ENCODE data around the gene MRPL41. TPM values are rescaled to one million over a fixed set of nuclear protein-coding genes. Genes with fewer than 3 reads are reported as not detected.
"Not testable (repeated sequence)": the region's sequence is repeated elsewhere in the genome, so short reads cannot be mapped to it uniquely, and the experiment has no call there.

Gene MRPL41
- total and polyA plus RNA-seq, 4 donors = 25.8 to 86.6 (median 41.7) TPM

GRCh38 chr9:137544176-137544760 is 7.4 kb upstream of the MRPL41 start:
- intact Hi-C loops (cut with DNase I) = no loop called here
- no peak overlapping the region for H3K4me3 ChIP-seq (ENCODE audit: low read length in 2 of 2)
- no peaks in the 10 kb centered on the region for H3K36me3 ChIP-seq (ENCODE audit: control insufficient read depth in 1 of 2, insufficient read depth in 2 of 2, low read length in 1 of 2)
- ATAC-seq (ENCODE audit: low FRiP score) = no peak
- WGBS, 2 donors = 90 to 96% methylated on average over 12 of the region's 12 CpGs
- H3K9me3 ChIP-seq (ENCODE audit: control insufficient read depth, low read length) = no peaks in the 10 kb centered on the region
- H3K27me3 ChIP-seq (ENCODE audit: control insufficient read depth in 1 of 2, insufficient read depth in 2 of 2, low read length in 1 of 2) = no peaks in the 10 kb centered on the region
- H3K27ac ChIP-seq (ENCODE audit: low read depth in 1 of 2, low read length in 2 of 2) = no peak overlapping the region
- H3K4me1 ChIP-seq (ENCODE audit: control insufficient read depth in 1 of 2, insufficient read depth in 2 of 2, low read length in 2 of 2) = no peaks in the 10 kb centered on the region
- no peak for DNase-seq

GRCh38 chr9:137545123-137545522 is 6.6 kb upstream of the MRPL41 start:
- Histone ChIP-seq H3K36me3 (ENCODE audit: control insufficient read depth in 1 of 2, insufficient read depth in 2 of 2, low read length in 1 of 2) (no peaks in the 10 kb centered on the region), H3K4me3 (ENCODE audit: low read length in 2 of 2) (no peak overlapping the region), H3K27ac (ENCODE audit: low read depth in 1 of 2, low read length in 2 of 2) (no peak overlapping the region), H3K9me3 (ENCODE audit: control insufficient read depth, low read length) (no peaks in the 10 kb centered on the region), H3K4me1 (ENCODE audit: control insufficient read depth in 1 of 2, insufficient read depth in 2 of 2, low read length in 2 of 2) (no peaks in the 10 kb centered on the region), H3K27me3 (ENCODE audit: control insufficient read depth in 1 of 2, insufficient read depth in 2 of 2, low read length in 1 of 2) (no peaks in the 10 kb centered on the region)
- DNase-seq (peak in 1 of 2 donors; percentile 74), ATAC-seq (ENCODE audit: low FRiP score) (no peak)
- intact Hi-C loops (cut with DNase I) = no loop called here
- 14 to 20% methylated on average over 10 of the region's 10 CpGs for WGBS, 2 donors

GRCh38 chr9:137547687-137548543 is 3.8 kb upstream of the MRPL41 start:
- H3K4me3 ChIP-seq (ENCODE audit: low read length in 2 of 2) = no peak overlapping the region
- DNase-seq (peak in 1 of 2 donors; percentile 63), ATAC-seq (ENCODE audit: low FRiP score) (no peak)
- H3K27ac ChIP-seq (ENCODE audit: low read depth in 1 of 2, low read length in 2 of 2) = no peak overlapping the region
- intact Hi-C loops (cut with DNase I) = no loop called here
- WGBS, 2 donors = 39 to 42% methylated on average over 23 of the region's 23 CpGs
- H3K27me3 ChIP-seq (ENCODE audit: control insufficient read depth in 1 of 2, insufficient read depth in 2 of 2, low read length in 1 of 2) = no peaks in the 10 kb centered on the region
- no peaks in the 10 kb centered on the region for H3K4me1 ChIP-seq (ENCODE audit: control insufficient read depth in 1 of 2, insufficient read depth in 2 of 2, low read length in 2 of 2)
- H3K36me3 ChIP-seq (ENCODE audit: control insufficient read depth in 1 of 2, insufficient read depth in 2 of 2, low read length in 1 of 2) = no peaks in the 10 kb centered on the region
- no peaks in the 10 kb centered on the region for H3K9me3 ChIP-seq (ENCODE audit: control insufficient read depth, low read length)

GRCh38 chr9:137550231-137550621 is 1.5 kb upstream of the MRPL41 start, which contains the start of gene PNPLA7:
Gene PNPLA7 (minus strand): TSS chr9:137550402. CDS start chr9:137550197, 205 bp downstream.
- 3 to 5% methylated on average over 12 to 13 of the region's 13 CpGs for WGBS, 2 donors

GRCh38 chr9:137550958-137551263 is 768 bp upstream of the MRPL41 start:
- not testable (repeated sequence) for H3K27me3 ChIP-seq (ENCODE audit: control insufficient read depth in 1 of 2, insufficient read depth in 2 of 2, low read length in 1 of 2); H3K9me3 ChIP-seq (ENCODE audit: control insufficient read depth, low read length); H3K36me3 ChIP-seq (ENCODE audit: control insufficient read depth in 1 of 2, insufficient read depth in 2 of 2, low read length in 1 of 2); H3K4me1 ChIP-seq (ENCODE audit: control insufficient read depth in 1 of 2, insufficient read depth in 2 of 2, low read length in 2 of 2); DNase-seq; ATAC-seq (ENCODE audit: low FRiP score)
- Histone ChIP-seq H3K4me3 (ENCODE audit: low read length in 2 of 2) (peak overlapping the region; percentile 59 to 79), H3K27ac (ENCODE audit: low read depth in 1 of 2, low read length in 2 of 2) (peak overlapping the region in 1 of 2 donors; percentile 34)
- intact Hi-C loops (cut with DNase I) = loop anchor here in 1 of 2 donors (10.0 kb wide), 1 partner anchor 54 kb away; the partner anchor contains the start of gene ARRDC1
- 0 to 1% methylated on average over 12 to 17 of the region's 17 CpGs for WGBS, 2 donors

More at GRCh38 chr9:137550231-137550621, 1.5 kb upstream of the MRPL41 start, which contains the start of gene PNPLA7:
- intact Hi-C loops (cut with DNase I) = loop anchor here in 1 of 2 donors (10.0 kb wide), 1 partner anchor 55 kb away; the partner anchor contains the start of gene ARRDC1
- Histone ChIP-seq H3K27me3 (ENCODE audit: control insufficient read depth in 1 of 2, insufficient read depth in 2 of 2, low read length in 1 of 2) (no peaks in the 10 kb centered on the region), H3K27ac (ENCODE audit: low read depth in 1 of 2, low read length in 2 of 2) (peak within 1 kb of the TSS; percentile 1 to 65), H3K4me1 (ENCODE audit: control insufficient read depth in 1 of 2, insufficient read depth in 2 of 2, low read length in 2 of 2) (no peaks in the 10 kb centered on the region), H3K36me3 (ENCODE audit: control insufficient read depth in 1 of 2, insufficient read depth in 2 of 2, low read length in 1 of 2) (peaks cover 0 to 2% of the 10 kb centered on the region in 2 donors), H3K9me3 (ENCODE audit: control insufficient read depth, low read length) (no peaks in the 10 kb centered on the region), H3K4me3 (ENCODE audit: low read length in 2 of 2) (peak within 1 kb of the TSS; percentile 59 to 79)
- ATAC-seq (ENCODE audit: low FRiP score) (peak; percentile 78), DNase-seq (peak; percentile 92 to 93)

GRCh38 chr9:137552022-137552768 is 516 bp downstream of the MRPL41 start:
- H3K27ac ChIP-seq (ENCODE audit: low read depth in 1 of 2, low read length in 2 of 2) = peak overlapping the region; percentile 6 to 35
- intact Hi-C loops (cut with DNase I) = loop anchor here in 1 of 2 donors (10.0 kb wide), 1 partner anchor 53 kb away; the partner anchor contains the start of gene ARRDC1
- WGBS, 2 donors = 9 to 13% methylated on average over 36 to 58 of the region's 58 CpGs
- no peaks in the 10 kb centered on the region for H3K4me1 ChIP-seq (ENCODE audit: control insufficient read depth in 1 of 2, insufficient read depth in 2 of 2, low read length in 2 of 2)
- H3K36me3 ChIP-seq (ENCODE audit: control insufficient read depth in 1 of 2, insufficient read depth in 2 of 2, low read length in 1 of 2) = peaks cover 0 to 8% of the 10 kb centered on the region in 2 donors
- ATAC-seq (ENCODE audit: low FRiP score) (peak; percentile 36), DNase-seq (no peak)
- peak overlapping the region; percentile 59 to 76 for H3K4me3 ChIP-seq (ENCODE audit: low read length in 2 of 2)
- H3K9me3 ChIP-seq (ENCODE audit: control insufficient read depth, low read length) = no peaks in the 10 kb centered on the region
- no peaks in the 10 kb centered on the region for H3K27me3 ChIP-seq (ENCODE audit: control insufficient read depth in 1 of 2, insufficient read depth in 2 of 2, low read length in 1 of 2)

GRCh38 chr9:137553654-137554053 is 2.0 kb downstream of the MRPL41 start:
- H3K27ac ChIP-seq (ENCODE audit: low read depth in 1 of 2, low read length in 2 of 2); H3K4me3 ChIP-seq (ENCODE audit: low read length in 2 of 2); H3K27me3 ChIP-seq (ENCODE audit: control insufficient read depth in 1 of 2, insufficient read depth in 2 of 2, low read length in 1 of 2); H3K4me1 ChIP-seq (ENCODE audit: control insufficient read depth in 1 of 2, insufficient read depth in 2 of 2, low read length in 2 of 2); H3K36me3 ChIP-seq (ENCODE audit: control insufficient read depth in 1 of 2, insufficient read depth in 2 of 2, low read length in 1 of 2); H3K9me3 ChIP-seq (ENCODE audit: control insufficient read depth, low read length); DNase-seq; ATAC-seq (ENCODE audit: low FRiP score): not testable (repeated sequence)
- WGBS, 2 donors = 85 to 87% methylated on average over 10 of the region's 10 CpGs
- intact Hi-C loops (cut with DNase I) = loop anchor here in 1 of 2 donors (10.0 kb wide), 1 partner anchor 51 kb away; the partner anchor contains the start of gene ARRDC1

GRCh38 chr9:137554349-137554748 is 2.7 kb downstream of the MRPL41 start:
- Histone ChIP-seq H3K27ac (ENCODE audit: low read depth in 1 of 2, low read length in 2 of 2) (no peak overlapping the region), H3K36me3 (ENCODE audit: control insufficient read depth in 1 of 2, insufficient read depth in 2 of 2, low read length in 1 of 2) (peaks cover 0 to 8% of the 10 kb centered on the region in 2 donors), H3K27me3 (ENCODE audit: control insufficient read depth in 1 of 2, insufficient read depth in 2 of 2, low read length in 1 of 2) (no peaks in the 10 kb centered on the region), H3K9me3 (ENCODE audit: control insufficient read depth, low read length) (no peaks in the 10 kb centered on the region), H3K4me3 (ENCODE audit: low read length in 2 of 2) (no peak overlapping the region), H3K4me1 (ENCODE audit: control insufficient read depth in 1 of 2, insufficient read depth in 2 of 2, low read length in 2 of 2) (no peaks in the 10 kb centered on the region)
- intact Hi-C loops (cut with DNase I) = loop anchor here in 1 of 2 donors (10.0 kb wide), 1 partner anchor 50 kb away; the partner anchor contains the start of gene ARRDC1
- 73 to 87% methylated on average over 1 of the region's 1 CpG for WGBS, 2 donors
- ATAC-seq (ENCODE audit: low FRiP score) (no peak), DNase-seq (no peak)

Data from aorta (tissue), 5 donors.